HCT116 (cell line): Measurements from ENCODE around the gene SRCIN1. TPM values are rescaled to one million over a fixed set of nuclear protein-coding genes. Genes with fewer than 3 reads are reported as not detected.

ENCODE experiments used
- ATAC-seq: fragments of 200-7000 bp; cut with Tn5 transposase; 2 replicates; pipeline ENCODE4 v1.9.1; 2020; ENCODE audit warnings: mild to moderate bottlenecking, moderate library complexity
- BruUV-seq: library from RNA; stranded (reverse); fragments of 400-500 nt; replicated peaks from 2 replicates; lab custom pipeline; 2021; lab: Mats Ljungman, UMichigan
- CTCF ChIA-PET: fragments of 300-600 bp; sonication (Branson Sonifier 250); formaldehyde crosslinking; loops from one replicate; lab custom pipeline; 2021; ENCODE audit warnings: antibody characterized with exemption; lab: Charles Lee
- POLR2A ChIA-PET: fragments of 300-600, 350-600 bp; sonication (Branson Sonifier 250); formaldehyde crosslinking; loops from one replicate; lab custom pipeline; 2021; ENCODE audit warnings: antibody characterized with exemption; lab: Charles Lee
- RAD21 ChIA-PET, 2 experiments: fragments of 300-600 bp; sonication (Branson Sonifier 250); formaldehyde crosslinking; loops; one replicate each; lab custom pipeline; 2023; ENCODE audit warnings: low total read pairs in 2 of 2; ENCODE audit not compliant: uncharacterized antibody in 2 of 2, unreplicated experiment in 2 of 2, low non-redundant PET in 1 of 2; lab: Charles Lee
- DNase-seq: peaks from one replicate; pipeline ENCODE4 v3.0.0-alpha.2; 2010; ENCODE audit warnings: low read depth, low spot score
- H2AFZ ChIP-seq: fragments of 200-600 bp; shearing (Covaris generic), sonication (generic); 2 replicates; pipeline ENCODE4 v1.6.1; 2017; ENCODE audit warnings: low read depth, mixed run types, mixed read lengths, antibody characterized with exemption, low read length; ENCODE audit not compliant: poor library complexity, severe bottlenecking
- H3K27ac ChIP-seq: 2 replicates; pipeline ENCODE4 v1.5.1; 2012; ENCODE audit warnings: low read depth, low read length
- H3K27me3 ChIP-seq: fragments of 200-600 bp; sonication (generic); 2 replicates; pipeline ENCODE4 v1.6.1; 2016; ENCODE audit warnings: mixed run types, low read length, mixed read lengths; ENCODE audit not compliant: insufficient read depth
- H3K36me3 ChIP-seq, 2 experiments: fragments of 200-500 bp in 1 of 2; fragments of 200-600 bp in 1 of 2; sonication (Bioruptor generic) in 1 of 2; sonication (generic) in 1 of 2; 2 replicates each; pipeline versions ENCODE4 v1.5.1 to v1.6.1; 2014 to 2016; ENCODE audit warnings: low read length in 2 of 2, inconsistent platforms in 1 of 2, mixed read lengths in 1 of 2, mixed run types in 1 of 2; ENCODE audit not compliant: insufficient read depth in 2 of 2, control insufficient read depth in 1 of 2
- H3K4me1 ChIP-seq, 2 experiments: fragments of 200-600 bp in 1 of 2; sonication (generic) in 1 of 2; 2 replicates each; pipeline versions ENCODE4 v1.5.1 to v1.6.1; 2012 to 2017; ENCODE audit warnings: low read length in 2 of 2, inconsistent platforms in 1 of 2, mild to moderate bottlenecking in 1 of 2, mixed read lengths in 1 of 2, mixed run types in 1 of 2, moderate library complexity in 1 of 2; ENCODE audit not compliant: insufficient read depth in 2 of 2, control insufficient read depth in 1 of 2
- H3K4me2 ChIP-seq: fragments of 200-600 bp; sonication (generic); 2 replicates; pipeline ENCODE4 v1.6.1; 2017; ENCODE audit warnings: mixed run types, low read length, mixed read lengths
- H3K4me3 ChIP-seq, 2 experiments: fragments of 200-600 bp in 1 of 2; sonication (generic) in 1 of 2; replicated peaks in 1 of 2; 2 replicates each; pipeline ENCODE4 v1.5.1; 2011 to 2016; ENCODE audit warnings: low read length in 2 of 2, control low read depth in 1 of 2, low read depth in 1 of 2, mild to moderate bottlenecking in 1 of 2, mixed read lengths in 1 of 2, mixed run types in 1 of 2
- H3K79me2 ChIP-seq: fragments of 200-600 bp; sonication (generic); 2 replicates; pipeline ENCODE4 v1.6.1; 2017; ENCODE audit warnings: mild to moderate bottlenecking, mixed run types, low read length, moderate library complexity, mixed read lengths; ENCODE audit not compliant: insufficient read depth
- H3K9ac ChIP-seq: fragments of 200-600 bp; sonication (generic); 2 replicates; pipeline ENCODE4 v1.6.1; 2016; ENCODE audit warnings: low read length, mixed read lengths
- H3K9me2 ChIP-seq: fragments of 200-600 bp; sonication (generic), shearing (Covaris generic); 2 replicates; pipeline ENCODE4 v1.6.1; 2017; ENCODE audit warnings: mixed run types, mild to moderate bottlenecking, moderate library complexity; ENCODE audit not compliant: insufficient read depth
- H3K9me3 ChIP-seq, 2 experiments: fragments of 200-500 bp in 1 of 2; fragments of 200-600 bp in 1 of 2; sonication (Bioruptor generic) in 1 of 2; sonication (generic) in 1 of 2; 2 replicates each; pipeline ENCODE4 v1.6.1; 2014 to 2017; ENCODE audit warnings: low read length in 2 of 2, mixed read lengths in 2 of 2, inconsistent platforms in 1 of 2, low read depth in 1 of 2, mild to moderate bottlenecking in 1 of 2, mixed run types in 1 of 2, moderate library complexity in 1 of 2; ENCODE audit not compliant: control insufficient read depth in 1 of 2, insufficient read depth in 1 of 2
- H4K20me1 ChIP-seq: fragments of 200-600 bp; sonication (generic), shearing (Covaris generic); 2 replicates; pipeline ENCODE4 v1.6.1; 2017; ENCODE audit warnings: mixed run types, mild to moderate bottlenecking, moderate library complexity; ENCODE audit not compliant: insufficient read depth
- CTCF ChIP-seq, 3 experiments: fragments of 200-600 bp in 1 of 3; sonication (generic) in 1 of 3; IDR thresholded peaks in 2 of 3; conservative IDR thresholded peaks in 1 of 3; 2 replicates each; pipeline ENCODE4 v1.5.1; 2012 to 2017; ENCODE audit warnings: low read depth in 2 of 3, low read length in 2 of 3, antibody characterized with exemption in 1 of 3, borderline replicate concordance in 1 of 3, control low read depth in 1 of 3, mild to moderate bottlenecking in 1 of 3, mixed read lengths in 1 of 3, mixed run types in 1 of 3, moderate library complexity in 1 of 3; ENCODE audit not compliant: insufficient read depth in 1 of 3
- ELF1 ChIP-seq: IDR thresholded peaks from 2 replicates; pipeline ENCODE4 v1.6.1; 2012; ENCODE audit warnings: low read depth, borderline replicate concordance
- EZH2 ChIP-seq: fragments of 200-600 bp; sonication (generic); IDR thresholded peaks from 2 replicates; pipeline ENCODE4 v1.6.1; 2017; ENCODE audit warnings: antibody characterized with exemption, mixed run types
- FOSL1 ChIP-seq: IDR thresholded peaks from 2 replicates; pipeline ENCODE4 v1.6.1; 2012; ENCODE audit warnings: low read depth
- JUND ChIP-seq: IDR thresholded peaks from 2 replicates; pipeline ENCODE4 v1.6.1; 2012
- POLR2AphosphoS5 ChIP-seq: IDR thresholded peaks from 2 replicates; pipeline ENCODE4 v1.6.1; 2011; ENCODE audit warnings: mild to moderate bottlenecking, low read depth, low read length, moderate library complexity
- RAD21 ChIP-seq: IDR thresholded peaks from 2 replicates; pipeline ENCODE4 v1.6.1; 2012; ENCODE audit warnings: low read depth, mild to moderate bottlenecking
- SIN3A ChIP-seq: IDR thresholded peaks from 2 replicates; pipeline ENCODE4 v1.6.1; 2012; ENCODE audit warnings: low read depth
- SRF ChIP-seq: IDR thresholded peaks from 2 replicates; pipeline ENCODE4 v1.6.1; 2012; ENCODE audit warnings: low read depth
- ZFX ChIP-seq: fragments of 450-650 bp; IDR thresholded peaks from 2 replicates; pipeline ENCODE4 v1.6.1; 2017
- ZNF274 ChIP-seq: fragments of 200-500 bp; sonication (Bioruptor generic); IDR thresholded peaks from 2 replicates; pipeline ENCODE4 v1.6.1; 2014; ENCODE audit warnings: mild to moderate bottlenecking, low read depth, low read length, inconsistent platforms
- intact Hi-C: fragments of 100-400 bp; cut with micrococcal nuclease; formaldehyde crosslinking; loops from 2 replicates; pipeline ENCODE4 v1.10.0; 2022
- total RNA-seq: library from RNA; stranded (reverse); gene quantifications from one replicate; pipeline ENCODE4 v1.2.1, GENCODE V29; 2021; ENCODE audit not compliant: unreplicated experiment
- TF ChIP-seq, protein P1 (sequence below): IDR thresholded peaks from 2 replicates; pipeline ENCODE4 v1.6.1; 2012; ENCODE audit warnings: low read depth
- TF ChIP-seq, protein P2 (sequence below): IDR thresholded peaks from 2 replicates; pipeline ENCODE4 v1.6.1; 2012
- TF ChIP-seq, protein P3 (sequence below): IDR thresholded peaks from 2 replicates; pipeline ENCODE4 v1.6.1; 2012

Gene SRCIN1
- total RNA-seq, 1 experiment from 2014 or later, result 10.5 TPM

DNA sequence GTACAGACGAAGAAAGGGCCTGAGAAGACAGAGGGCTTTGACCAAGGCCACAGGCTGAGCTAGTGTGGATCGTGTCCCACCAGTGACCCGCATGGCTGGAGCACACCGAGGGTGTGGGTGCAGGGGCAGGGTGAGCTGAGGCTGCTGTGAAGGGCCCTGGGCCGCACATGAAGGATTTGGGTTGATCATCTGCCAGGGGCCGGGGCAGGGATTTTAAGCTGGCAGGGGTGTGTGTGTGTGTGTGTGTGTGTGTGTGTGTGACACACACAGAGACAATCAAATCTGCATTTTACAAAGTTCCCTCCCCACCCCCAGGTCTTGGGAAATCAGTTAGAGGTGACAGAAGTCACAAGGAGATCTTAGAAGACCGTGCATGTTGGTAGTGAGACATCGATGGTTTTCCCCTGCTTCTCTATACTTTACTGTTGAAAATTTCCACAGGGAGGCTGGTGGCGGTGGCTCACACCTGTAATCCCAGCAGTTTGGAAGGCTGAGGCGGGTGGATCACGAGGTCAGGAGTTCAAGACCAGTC lies 65.2 kb downstream of the SRCIN1 start (continued):
- TF ChIP-seq CTCF (IDR thresholded peaks at IDR 0.05 in 2 of 3, conservative IDR thresholded peaks at IDR 0.05 in 1 of 3; ENCODE audit: borderline replicate concordance in 1 of 3, insufficient read depth in 1 of 3, low read depth in 2 of 3, low read length in 2 of 3), result no peak

DNA sequence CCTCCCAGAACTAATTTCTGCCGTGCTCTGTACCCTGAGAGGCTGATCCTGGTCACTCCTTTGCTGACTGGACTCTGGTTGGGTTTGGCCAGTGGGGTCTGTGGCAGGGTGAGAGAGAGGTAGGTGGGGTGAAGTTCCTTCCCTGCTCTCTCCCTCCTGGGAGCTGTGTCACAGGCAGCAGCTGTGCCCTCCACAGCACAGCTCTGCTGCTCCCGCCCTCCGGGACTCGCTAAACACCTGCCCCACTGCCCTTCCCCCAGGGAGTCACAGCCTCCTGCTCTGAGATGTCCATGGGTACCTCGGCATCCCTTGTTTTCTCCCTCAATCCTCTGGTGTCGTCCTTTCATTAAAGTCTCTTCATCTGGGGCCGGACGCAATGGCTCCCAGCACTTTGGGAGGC lies 66.4 kb downstream of the SRCIN1 start:
- Histone ChIP-seq H3K4me3 (no peak overlapping the region), H2AFZ (no peak overlapping the region), H3K36me3 (no peaks in the 10 kb centered on the region), H3K9me2 (no peaks in the 10 kb centered on the region), H3K79me2 (no peaks in the 10 kb centered on the region), H3K27me3 (no peaks in the 10 kb centered on the region), H3K27ac (no peak overlapping the region), H3K4me2 (no peak overlapping the region), H3K9me3 (no peaks in the 10 kb centered on the region), H3K9ac (no peak overlapping the region), H3K4me1 (no peaks in the 10 kb centered on the region), H4K20me1 (no peaks in the 10 kb centered on the region)
- TF ChIP-seq RAD21 (no peak), EZH2 (no peak), ZNF274 (no peak), FOSL1 (no peak), SRF (no peak), ELF1 (no peak), POLR2AphosphoS5 (no peak), CTCF (IDR thresholded peaks at IDR 0.05 in 2 of 3, conservative IDR thresholded peaks at IDR 0.05 in 1 of 3; ENCODE audit: borderline replicate concordance in 1 of 3, insufficient read depth in 1 of 3, low read depth in 2 of 3, low read length in 2 of 3) (no peak), SIN3A (no peak), ZFX (no peak), JUND (no peak)
- TF ChIP-seq, protein P1, sequence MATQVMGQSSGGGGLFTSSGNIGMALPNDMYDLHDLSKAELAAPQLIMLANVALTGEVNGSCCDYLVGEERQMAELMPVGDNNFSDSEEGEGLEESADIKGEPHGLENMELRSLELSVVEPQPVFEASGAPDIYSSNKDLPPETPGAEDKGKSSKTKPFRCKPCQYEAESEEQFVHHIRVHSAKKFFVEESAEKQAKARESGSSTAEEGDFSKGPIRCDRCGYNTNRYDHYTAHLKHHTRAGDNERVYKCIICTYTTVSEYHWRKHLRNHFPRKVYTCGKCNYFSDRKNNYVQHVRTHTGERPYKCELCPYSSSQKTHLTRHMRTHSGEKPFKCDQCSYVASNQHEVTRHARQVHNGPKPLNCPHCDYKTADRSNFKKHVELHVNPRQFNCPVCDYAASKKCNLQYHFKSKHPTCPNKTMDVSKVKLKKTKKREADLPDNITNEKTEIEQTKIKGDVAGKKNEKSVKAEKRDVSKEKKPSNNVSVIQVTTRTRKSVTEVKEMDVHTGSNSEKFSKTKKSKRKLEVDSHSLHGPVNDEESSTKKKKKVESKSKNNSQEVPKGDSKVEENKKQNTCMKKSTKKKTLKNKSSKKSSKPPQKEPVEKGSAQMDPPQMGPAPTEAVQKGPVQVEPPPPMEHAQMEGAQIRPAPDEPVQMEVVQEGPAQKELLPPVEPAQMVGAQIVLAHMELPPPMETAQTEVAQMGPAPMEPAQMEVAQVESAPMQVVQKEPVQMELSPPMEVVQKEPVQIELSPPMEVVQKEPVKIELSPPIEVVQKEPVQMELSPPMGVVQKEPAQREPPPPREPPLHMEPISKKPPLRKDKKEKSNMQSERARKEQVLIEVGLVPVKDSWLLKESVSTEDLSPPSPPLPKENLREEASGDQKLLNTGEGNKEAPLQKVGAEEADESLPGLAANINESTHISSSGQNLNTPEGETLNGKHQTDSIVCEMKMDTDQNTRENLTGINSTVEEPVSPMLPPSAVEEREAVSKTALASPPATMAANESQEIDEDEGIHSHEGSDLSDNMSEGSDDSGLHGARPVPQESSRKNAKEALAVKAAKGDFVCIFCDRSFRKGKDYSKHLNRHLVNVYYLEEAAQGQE, result no peak
- TF ChIP-seq, protein P2, sequence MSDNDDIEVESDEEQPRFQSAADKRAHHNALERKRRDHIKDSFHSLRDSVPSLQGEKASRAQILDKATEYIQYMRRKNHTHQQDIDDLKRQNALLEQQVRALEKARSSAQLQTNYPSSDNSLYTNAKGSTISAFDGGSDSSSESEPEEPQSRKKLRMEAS, result no peak
- TF ChIP-seq, protein P3, sequence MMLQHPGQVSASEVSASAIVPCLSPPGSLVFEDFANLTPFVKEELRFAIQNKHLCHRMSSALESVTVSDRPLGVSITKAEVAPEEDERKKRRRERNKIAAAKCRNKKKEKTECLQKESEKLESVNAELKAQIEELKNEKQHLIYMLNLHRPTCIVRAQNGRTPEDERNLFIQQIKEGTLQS, result no peak
- DNase-seq (no peak), ATAC-seq (no peak)
- BruUV-seq, result no TSS peak
- intact Hi-C loops, result no loop called here
- POLR2A ChIA-PET, result no interaction called here
- RAD21 ChIA-PET, result no interaction called here
- CTCF ChIA-PET, result no interaction called here
